Loucy (cell line): ENCODE measurements around the gene C20orf173.

Source experiments
- H2AFZ ChIP-seq: fragments of 200-600 bp; sonication (generic); 2 replicates; pipeline ENCODE4 v1.6.0; 2016; ENCODE audit warnings: antibody characterized with exemption, mild to moderate bottlenecking, low read length, moderate library complexity
- H3F3A ChIP-seq: fragments of 200-600 bp; 2 replicates; pipeline ENCODE4 v1.6.0; 2016; ENCODE audit warnings: antibody characterized with exemption, low read depth, mild to moderate bottlenecking
- H3K27me3 ChIP-seq: fragments of 200-600 bp; sonication (generic); 2 replicates; pipeline ENCODE4 v1.6.1; 2014; ENCODE audit warnings: low read length, mild to moderate bottlenecking; ENCODE audit not compliant: insufficient read depth, poor library complexity, severe bottlenecking
- H3K36me3 ChIP-seq: fragments of 200-600 bp; sonication (generic); 2 replicates; pipeline ENCODE4 v1.6.1; 2016; ENCODE audit warnings: low read length; ENCODE audit not compliant: insufficient read depth
- H3K4me1 ChIP-seq: fragments of 200-600 bp; sonication (generic); 2 replicates; pipeline ENCODE4 v1.5.1; 2014; ENCODE audit warnings: low read length, mild to moderate bottlenecking; ENCODE audit not compliant: insufficient read depth, poor library complexity, severe bottlenecking
- H3K4me2 ChIP-seq: fragments of 200-600 bp; sonication (generic); 2 replicates; pipeline ENCODE4 v1.6.0; 2014; ENCODE audit warnings: antibody characterized with exemption, low read length, low read depth, mild to moderate bottlenecking; ENCODE audit not compliant: poor library complexity, severe bottlenecking
- H3K4me3 ChIP-seq: fragments of 200-600 bp; sonication (generic); 2 replicates; pipeline ENCODE4 v1.5.1; 2014; ENCODE audit warnings: low read length, mild to moderate bottlenecking, mixed read lengths; ENCODE audit not compliant: poor library complexity, severe bottlenecking
- H3K79me2 ChIP-seq: fragments of 200-600 bp; sonication (generic); 2 replicates; pipeline ENCODE4 v1.6.1; 2014; ENCODE audit warnings: low read length; ENCODE audit not compliant: insufficient read depth
- H3K9ac ChIP-seq: fragments of 200-600 bp; sonication (generic); 2 replicates; pipeline ENCODE4 v1.6.0; 2014; ENCODE audit warnings: mild to moderate bottlenecking, low read depth, low read length, moderate library complexity; ENCODE audit not compliant: poor library complexity, severe bottlenecking
- H3K9me2 ChIP-seq: fragments of 200-600 bp; sonication (generic); replicated peaks from 2 replicates; pipeline ENCODE4 v1.6.1; 2016; ENCODE audit warnings: low read depth, low read length, mixed read lengths
- H3K9me3 ChIP-seq: fragments of 200-600 bp; sonication (generic); 2 replicates; pipeline ENCODE4 v1.6.1; 2014; ENCODE audit warnings: mild to moderate bottlenecking, antibody characterized with exemption, low read length, low read depth; ENCODE audit not compliant: insufficient read depth
- H4K20me1 ChIP-seq: fragments of 200-600 bp; sonication (generic); 2 replicates; pipeline ENCODE4 v1.6.0; 2014; ENCODE audit warnings: antibody characterized with exemption, low read length, mild to moderate bottlenecking; ENCODE audit not compliant: insufficient read depth, poor library complexity, severe bottlenecking
- EZH2phosphoT487 ChIP-seq: fragments of 200-600 bp; IDR thresholded peaks from 2 replicates; pipeline ENCODE4 v1.6.1; 2018; ENCODE audit warnings: antibody characterized with exemption, mild to moderate bottlenecking, moderate library complexity, borderline replicate concordance
- TF ChIP-seq, protein P1 (sequence below): fragments of 200-600 bp; sonication (generic); conservative IDR thresholded peaks from 2 replicates; pipeline ENCODE4 v1.5.1; 2014; ENCODE audit warnings: mild to moderate bottlenecking, antibody characterized with exemption, low read length

C20orf173 gene

DNA sequence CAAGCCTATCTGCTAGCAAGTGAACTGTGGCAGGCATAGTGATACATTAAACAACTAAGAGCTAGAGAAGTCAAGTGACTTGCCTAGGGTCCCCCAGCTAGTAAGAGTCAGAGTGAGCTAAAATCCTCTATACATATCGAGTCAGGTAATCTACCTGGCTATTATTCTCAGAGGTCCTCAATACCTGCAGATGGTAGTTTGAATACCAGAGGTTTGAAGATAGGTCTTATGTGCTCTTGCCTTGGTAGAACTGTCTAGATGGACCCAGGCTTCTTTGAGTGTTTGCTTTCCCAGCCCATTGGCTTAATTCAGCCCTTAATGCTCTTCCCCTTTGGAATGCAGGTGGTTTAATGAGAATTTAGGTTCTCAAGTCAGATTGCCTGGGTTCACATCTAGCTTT lies 13.5 kb upstream of the C20orf173 start:
- no peaks in the 10 kb centered on the region for H3K9me3 ChIP-seq
- H4K20me1 ChIP-seq = no peaks in the 10 kb centered on the region
- peaks cover 9% of the 10 kb centered on the region; the same call in 1 of the 2 replicates for H3K79me2 ChIP-seq
- H3K27me3 ChIP-seq = no peaks in the 10 kb centered on the region
- no peak overlapping the region for H2AFZ ChIP-seq
- peak overlapping the region; percentile 86 for H3K4me2 ChIP-seq
- H3K4me1 ChIP-seq = peaks cover 18% of the 10 kb centered on the region
- peak overlapping the region; percentile 91 for H3K4me3 ChIP-seq
- no peaks in the 10 kb centered on the region for H3F3A ChIP-seq
- peak overlapping the region; percentile 71 for H3K9ac ChIP-seq
- no peaks in the 10 kb centered on the region for H3K36me3 ChIP-seq
- H3K9me2 ChIP-seq = no peaks in the 10 kb centered on the region
- TF ChIP-seq, protein P1, sequence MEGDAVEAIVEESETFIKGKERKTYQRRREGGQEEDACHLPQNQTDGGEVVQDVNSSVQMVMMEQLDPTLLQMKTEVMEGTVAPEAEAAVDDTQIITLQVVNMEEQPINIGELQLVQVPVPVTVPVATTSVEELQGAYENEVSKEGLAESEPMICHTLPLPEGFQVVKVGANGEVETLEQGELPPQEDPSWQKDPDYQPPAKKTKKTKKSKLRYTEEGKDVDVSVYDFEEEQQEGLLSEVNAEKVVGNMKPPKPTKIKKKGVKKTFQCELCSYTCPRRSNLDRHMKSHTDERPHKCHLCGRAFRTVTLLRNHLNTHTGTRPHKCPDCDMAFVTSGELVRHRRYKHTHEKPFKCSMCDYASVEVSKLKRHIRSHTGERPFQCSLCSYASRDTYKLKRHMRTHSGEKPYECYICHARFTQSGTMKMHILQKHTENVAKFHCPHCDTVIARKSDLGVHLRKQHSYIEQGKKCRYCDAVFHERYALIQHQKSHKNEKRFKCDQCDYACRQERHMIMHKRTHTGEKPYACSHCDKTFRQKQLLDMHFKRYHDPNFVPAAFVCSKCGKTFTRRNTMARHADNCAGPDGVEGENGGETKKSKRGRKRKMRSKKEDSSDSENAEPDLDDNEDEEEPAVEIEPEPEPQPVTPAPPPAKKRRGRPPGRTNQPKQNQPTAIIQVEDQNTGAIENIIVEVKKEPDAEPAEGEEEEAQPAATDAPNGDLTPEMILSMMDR = no peak
- no peak for TF ChIP-seq EZH2phosphoT487

DNA sequence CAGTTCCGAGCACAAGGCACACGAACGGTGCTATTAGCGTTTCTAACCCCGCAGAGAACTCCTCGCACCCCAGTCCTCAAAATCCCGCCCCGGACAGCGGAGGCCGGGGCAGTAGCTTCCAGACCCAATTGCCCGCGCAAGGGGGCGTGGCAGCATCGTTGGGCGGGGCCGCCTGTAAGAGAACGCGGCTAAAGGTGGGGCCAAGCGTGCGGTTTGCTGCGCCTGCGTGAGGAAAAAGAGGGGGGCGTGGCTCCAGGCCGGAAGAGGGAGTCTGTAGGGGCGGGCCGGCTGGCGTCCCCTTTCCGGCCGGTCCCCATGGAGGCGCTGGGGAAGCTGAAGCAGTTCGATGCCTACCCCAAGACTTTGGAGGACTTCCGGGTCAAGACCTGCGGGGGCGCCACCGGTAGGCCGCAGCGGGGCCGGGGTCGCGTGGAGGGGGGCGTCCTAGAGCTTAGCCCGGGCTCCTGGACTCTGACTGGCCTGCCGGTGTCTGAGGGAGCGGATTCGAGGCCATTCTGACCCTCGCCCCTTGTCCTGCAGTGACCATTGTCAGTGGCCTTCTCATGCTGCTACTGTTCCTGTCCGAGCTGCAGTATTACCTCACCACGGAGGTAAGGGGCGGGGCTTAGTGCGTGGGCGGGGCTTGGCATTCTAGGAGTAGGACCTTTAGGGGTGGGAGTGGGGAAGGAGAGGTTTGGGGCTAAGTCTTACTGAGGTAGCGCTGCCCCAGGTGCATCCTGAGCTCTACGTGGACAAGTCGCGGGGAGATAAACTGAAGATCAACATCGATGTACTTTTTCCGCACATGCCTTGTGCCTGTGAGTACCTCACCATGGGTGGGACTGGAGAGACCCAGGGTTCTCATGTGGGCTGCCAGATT lies 12.6 kb upstream of the C20orf173 start, which contains the start of gene ERGIC3:
Gene ERGIC3 (plus strand): TSS at position 296 of the 880 bp plus-strand sequence. CDS start 20 bp downstream, at position 316.
- peak within 1 kb of the TSS; percentile 86 for H3K4me2 ChIP-seq
- H3K4me1 ChIP-seq = peaks cover 18% of the 10 kb centered on the region
- peak within 1 kb of the TSS; percentile 71 for H3K9ac ChIP-seq
- no peaks in the 10 kb centered on the region for H3K36me3 ChIP-seq
- peak within 1 kb of the TSS; percentile 91 for H3K4me3 ChIP-seq
- H3F3A ChIP-seq = no peaks in the 10 kb centered on the region
- H3K27me3 ChIP-seq = no peaks in the 10 kb centered on the region
- no peak for TF ChIP-seq EZH2phosphoT487
- TF ChIP-seq, protein P1 = no peak
- peak within 1 kb of the TSS; percentile 89 for H2AFZ ChIP-seq
- H3K79me2 ChIP-seq = peaks cover 9% of the 10 kb centered on the region; the same call in 1 of the 2 replicates
- H3K9me3 ChIP-seq = no peaks in the 10 kb centered on the region
- H4K20me1 ChIP-seq = no peaks in the 10 kb centered on the region
- H3K9me2 ChIP-seq = no peaks in the 10 kb centered on the region

DNA sequence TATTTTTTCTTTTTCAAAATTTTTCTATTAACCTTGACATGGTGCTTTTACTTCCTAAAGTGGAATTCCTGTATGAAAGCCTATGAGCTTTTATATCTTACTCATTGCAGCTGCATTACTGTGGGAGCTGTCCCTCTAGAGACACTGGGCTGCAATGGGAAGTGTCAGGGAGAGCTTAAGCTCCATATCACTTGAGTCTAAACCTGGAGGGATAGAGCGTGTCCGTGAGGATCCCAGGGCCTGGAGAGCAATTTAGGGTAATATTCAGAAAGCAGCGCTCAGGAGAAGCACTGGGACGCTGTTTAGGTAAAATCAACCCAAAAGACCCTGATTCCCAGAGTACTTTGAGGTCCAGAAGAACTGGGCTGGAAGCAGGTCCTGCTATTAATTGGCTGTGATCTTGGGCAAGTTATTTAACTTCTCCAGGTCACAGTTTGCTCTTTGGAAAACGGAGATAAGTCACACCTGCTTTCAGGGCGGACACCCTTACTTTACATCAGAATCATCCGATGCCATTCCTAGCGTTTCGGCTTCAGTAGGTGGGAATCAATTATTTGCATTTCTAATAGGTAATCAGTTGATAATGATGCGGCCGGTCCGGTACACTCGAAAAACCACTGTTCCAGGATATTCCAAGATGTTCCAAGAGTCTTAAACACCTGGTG lies 11.8 kb upstream of the C20orf173 start:
- H3K4me1 ChIP-seq = peaks cover 18% of the 10 kb centered on the region
- H3K36me3 ChIP-seq = no peaks in the 10 kb centered on the region
- H3K4me2 ChIP-seq = peak overlapping the region; percentile 86
- H4K20me1 ChIP-seq = no peaks in the 10 kb centered on the region
- H3K4me3 ChIP-seq = peak overlapping the region; percentile 91
- no peaks in the 10 kb centered on the region for H3K27me3 ChIP-seq
- no peaks in the 10 kb centered on the region for H3K9me3 ChIP-seq
- H3K9me2 ChIP-seq = no peaks in the 10 kb centered on the region
- H2AFZ ChIP-seq = peak overlapping the region; percentile 89
- no peaks in the 10 kb centered on the region for H3F3A ChIP-seq
- peak overlapping the region; percentile 59 for H3K9ac ChIP-seq
- peaks cover 9% of the 10 kb centered on the region; the same call in 1 of the 2 replicates for H3K79me2 ChIP-seq
- no peak for TF ChIP-seq EZH2phosphoT487
- TF ChIP-seq, protein P1 = no peak
